CD4-positive, alpha-beta memory T cell (primary cell): ENCODE measurements around the gene ELP4. TPM values are rescaled to one million over a fixed set of nuclear protein-coding genes. Genes with fewer than 3 reads are reported as not detected.

ENCODE experiments used
- CTCF ChIA-PET: fragments of 350-600 bp; sonication (Branson Sonifier 250); formaldehyde crosslinking; loops from one replicate; lab custom pipeline; 2021; ENCODE audit warnings: inconsistent platforms; ENCODE audit not compliant: partially characterized antibody; lab: Charles Lee
- POLR2A ChIA-PET: fragments of 350-600 bp; sonication (Branson Sonifier 250); formaldehyde crosslinking; loops from one replicate; lab custom pipeline; 2021; ENCODE audit not compliant: partially characterized antibody; lab: Charles Lee
- DNase-seq, 5 donors: peaks; one replicate each; pipeline versions ENCODE4 v3.0.0 to v3.0.0-alpha.2; 2020 to 2022; ENCODE audit warnings: mixed read lengths in 1 of 5
- H3K27ac ChIP-seq: one replicate; pipeline ENCODE4 v1.7.0; 2013; ENCODE audit warnings: low read depth, low read length
- H3K27me3 ChIP-seq: 2 replicates; pipeline ENCODE4 v1.7.0; 2013; ENCODE audit warnings: mild to moderate bottlenecking, low read length, moderate library complexity; ENCODE audit not compliant: insufficient read depth
- H3K36me3 ChIP-seq: 2 replicates; pipeline ENCODE4 v1.7.0; 2013; ENCODE audit warnings: mild to moderate bottlenecking, low read length, moderate library complexity; ENCODE audit not compliant: insufficient read depth
- H3K4me1 ChIP-seq: 2 replicates; pipeline ENCODE4 v1.7.0; 2013; ENCODE audit warnings: mild to moderate bottlenecking, low read length, moderate library complexity; ENCODE audit not compliant: insufficient read depth
- H3K4me3 ChIP-seq, 2 donors: one replicate each; pipeline ENCODE4 v1.7.0; 2013; ENCODE audit warnings: low read length in 2 of 2, mild to moderate bottlenecking in 1 of 2
- H3K9me3 ChIP-seq, 2 donors: one replicate each; pipeline ENCODE4 v1.7.0; 2013; ENCODE audit warnings: low read length in 2 of 2, control low read depth in 1 of 2; ENCODE audit not compliant: control insufficient read depth in 1 of 2
- H3K27ac Mint-ChIP-seq, 7 donors: one replicate each; pipeline ENCODE4 v1.8.0; 2020 to 2021; ENCODE audit warnings: mixed read lengths in 7 of 7, mild to moderate bottlenecking in 6 of 7, inconsistent platforms in 3 of 7, moderate library complexity in 3 of 7
- H3K27me3 Mint-ChIP-seq, 2 donors: one replicate each; pipeline ENCODE4 v1.8.0; 2020 to 2021; ENCODE audit warnings: mixed read lengths in 2 of 2
- H3K36me3 Mint-ChIP-seq, 2 donors: one replicate each; pipeline ENCODE4 v1.8.0; 2020 to 2021; ENCODE audit warnings: mixed read lengths in 2 of 2, inconsistent platforms in 1 of 2, mild to moderate bottlenecking in 1 of 2
- H3K4me1 Mint-ChIP-seq, 4 donors: one replicate each; pipeline ENCODE4 v1.8.0; 2020 to 2021; ENCODE audit warnings: mixed read lengths in 4 of 4, mild to moderate bottlenecking in 1 of 4
- H3K4me3 Mint-ChIP-seq, 8 donors: one replicate each; pipeline ENCODE4 v1.8.0; 2020 to 2021; ENCODE audit warnings: mixed read lengths in 8 of 8, mild to moderate bottlenecking in 7 of 8, moderate library complexity in 6 of 8, inconsistent platforms in 3 of 8
- H3K9me3 Mint-ChIP-seq, 8 donors: one replicate each; pipeline ENCODE4 v1.8.0; 2020 to 2021; ENCODE audit warnings: mixed read lengths in 8 of 8, mild to moderate bottlenecking in 5 of 8, inconsistent platforms in 3 of 8, moderate library complexity in 1 of 8
- intact Hi-C: fragments of 100-400 bp; cut with micrococcal nuclease; formaldehyde crosslinking; loops from one replicate; pipeline ENCODE4 v1.15.1; 2023
- polyA plus RNA-seq, 2 donors: library from polyadenylated mRNA; unstranded; fragments of 300-500 nt; fragmentation: Illumina TruSeq; gene quantifications; one replicate each; pipeline ENCODE4 v1.2.3, GENCODE V29; 2021
- total RNA-seq, 2 experiments: library from RNA; stranded (reverse); gene quantifications; one replicate each; pipeline ENCODE4 v1.2.3, GENCODE V29; 2021

ELP4 gene
- total and polyA plus RNA-seq, 4 experiments from 2014 or later, result 18.1 to 29.0 (median 19.1) TPM

DNA sequence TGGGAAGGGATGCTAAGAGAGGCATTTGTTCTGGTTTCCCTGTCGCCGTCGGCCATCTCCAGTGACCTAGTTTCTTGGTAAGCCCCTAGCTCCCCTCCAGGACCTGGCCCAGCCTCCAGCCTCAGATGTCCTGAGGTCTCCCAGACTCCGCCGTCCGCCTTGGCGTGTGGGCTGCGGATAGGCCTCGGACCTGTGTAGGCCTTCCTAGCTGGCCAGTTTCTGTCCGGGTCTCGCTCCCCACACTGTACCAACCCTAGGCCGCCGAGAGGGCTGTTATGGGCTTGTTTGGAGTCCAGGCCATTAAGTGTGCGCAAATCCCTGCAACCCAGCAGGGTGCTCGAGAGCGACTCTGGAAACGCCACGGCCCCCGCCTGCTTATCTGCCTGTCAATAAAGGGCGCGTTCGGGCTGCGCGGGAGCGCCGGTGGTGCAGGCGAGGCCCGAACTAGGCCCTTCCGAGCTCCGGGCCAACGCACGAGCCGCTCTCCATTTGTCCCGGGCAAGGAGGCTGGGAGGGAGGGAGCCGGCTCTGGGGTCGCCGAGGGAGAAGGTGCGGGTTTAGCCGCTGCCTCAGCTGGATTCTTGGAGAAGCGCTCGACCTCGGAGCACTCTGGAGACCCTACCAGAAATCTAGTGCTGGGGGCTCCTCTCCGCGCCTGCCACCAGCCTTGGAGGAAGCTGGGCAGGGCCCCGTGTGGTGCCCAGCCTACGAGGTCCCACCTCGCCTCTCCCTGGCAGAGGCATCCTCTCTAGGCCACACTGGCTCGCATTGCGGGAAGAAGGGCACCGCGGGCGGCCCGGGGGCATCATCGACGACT is 310.3 kb downstream of the ELP4 start:
- Histone ChIP-seq H3K9me3 (no peaks in the 10 kb centered on the region), H3K27me3 (peaks cover 77% of the 10 kb centered on the region), H3K36me3 (no peaks in the 10 kb centered on the region), H3K27ac (no peak overlapping the region), H3K4me1 (peaks cover 33% of the 10 kb centered on the region), H3K4me3 (no peak overlapping the region)
- ChIA-PET POLR2A (no interaction called here), CTCF (no interaction called here)
- Mint-ChIP-seq H3K27ac (peak overlapping the region in 2 of 7 donors; percentile 30 to 47), H3K4me1 (peaks cover 7 to 30% (median 20%) of the 10 kb centered on the region in 4 donors), H3K4me3 (peak overlapping the region in 2 of 8 donors; percentile 47 to 54), H3K36me3 (peaks cover 0 to 1% of the 10 kb centered on the region in 2 donors), H3K27me3 (peaks cover 61 to 62% of the 10 kb centered on the region in 2 donors), H3K9me3 (peaks cover 0 to 12% (median 10%) of the 10 kb centered on the region in 8 donors)
- intact Hi-C loops, result no loop called here
- DNase-seq, result no peak

DNA sequence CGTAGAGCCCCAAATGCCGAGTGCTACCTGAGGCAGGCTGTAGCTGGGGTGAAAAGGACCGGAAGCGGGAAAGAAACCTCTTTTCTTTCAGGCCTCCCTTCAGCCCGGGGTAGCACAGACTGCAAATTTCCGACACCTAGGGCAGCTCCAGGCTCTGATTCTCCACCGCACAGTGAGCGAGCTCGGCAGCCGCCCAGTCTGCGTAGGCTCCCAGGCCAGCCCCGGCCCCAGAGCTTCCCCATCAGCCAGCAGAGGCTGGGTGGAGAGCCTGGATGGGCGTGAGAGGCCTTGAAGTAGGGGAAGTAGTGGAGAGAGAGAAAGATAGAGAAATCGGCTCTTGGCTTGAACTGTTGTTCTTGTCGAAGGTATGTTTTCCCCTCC is 310.9 kb downstream of the ELP4 start:
- H3K4me3 Mint-ChIP-seq, result no peak overlapping the region
- no peaks in the 10 kb centered on the region for H3K36me3 ChIP-seq
- H3K36me3 Mint-ChIP-seq, result no peaks in the 10 kb centered on the region
- ChIA-PET CTCF (no interaction called here), POLR2A (no interaction called here)
- peaks cover 76% of the 10 kb centered on the region for H3K27me3 ChIP-seq
- no peak overlapping the region for H3K4me3 ChIP-seq
- H3K27ac ChIP-seq, result no peak overlapping the region
- no peak overlapping the region for H3K27ac Mint-ChIP-seq
- H3K27me3 Mint-ChIP-seq, result peaks cover 62% of the 10 kb centered on the region in 2 donors
- no peak for DNase-seq
- peaks cover 27% of the 10 kb centered on the region for H3K4me1 ChIP-seq
- H3K9me3 ChIP-seq, result no peaks in the 10 kb centered on the region
- H3K9me3 Mint-ChIP-seq, result peaks cover 0 to 15% (median 10%) of the 10 kb centered on the region in 8 donors
- intact Hi-C loops, result no loop called here
- H3K4me1 Mint-ChIP-seq, result peaks cover 6 to 29% (median 17%) of the 10 kb centered on the region in 4 donors

DNA sequence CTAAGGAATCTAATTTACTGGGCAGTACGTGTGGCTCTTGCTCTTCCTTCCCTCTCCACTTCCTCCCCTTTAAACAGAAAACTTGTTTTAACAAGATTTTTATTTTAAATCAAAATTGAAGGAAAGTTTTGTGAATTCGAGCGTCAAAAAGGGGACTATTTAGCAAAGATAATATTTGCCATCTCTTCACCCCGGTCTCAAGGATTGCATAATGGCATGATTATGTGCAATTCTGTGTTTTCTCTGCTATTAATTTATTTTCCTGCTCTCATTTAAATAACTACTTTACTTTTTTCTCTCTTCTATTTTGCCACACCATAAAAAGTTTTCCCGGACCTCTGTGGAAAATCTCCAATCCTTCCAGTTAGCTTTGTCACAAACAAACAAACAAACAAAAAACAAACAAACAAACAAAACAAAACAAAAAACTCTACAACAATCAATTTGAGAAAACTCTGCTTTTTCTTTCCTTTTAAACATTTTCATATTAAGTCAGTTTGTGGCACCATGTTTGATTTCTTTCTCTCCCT is 311.7 kb downstream of the ELP4 start:
- peaks cover 0 to 17% (median 11%) of the 10 kb centered on the region in 8 donors for H3K9me3 Mint-ChIP-seq
- no peak for DNase-seq
- peak overlapping the region in 1 of 7 donors; percentile 42 for H3K27ac Mint-ChIP-seq
- no peaks in the 10 kb centered on the region for H3K9me3 ChIP-seq
- H3K4me3 Mint-ChIP-seq, result no peak overlapping the region
- no peaks in the 10 kb centered on the region for H3K36me3 Mint-ChIP-seq
- intact Hi-C loops, result no loop called here
- POLR2A ChIA-PET, result no interaction called here
- H3K27ac ChIP-seq, result no peak overlapping the region
- no peaks in the 10 kb centered on the region for H3K36me3 ChIP-seq
- H3K4me3 ChIP-seq, result no peak overlapping the region
- H3K27me3 Mint-ChIP-seq, result peaks cover 60 to 64% of the 10 kb centered on the region in 2 donors
- peaks cover 20% of the 10 kb centered on the region for H3K4me1 ChIP-seq
- H3K4me1 Mint-ChIP-seq, result peaks cover 5 to 28% (median 14%) of the 10 kb centered on the region in 4 donors
- H3K27me3 ChIP-seq, result peaks cover 81% of the 10 kb centered on the region
- CTCF ChIA-PET, result no interaction called here

DNA sequence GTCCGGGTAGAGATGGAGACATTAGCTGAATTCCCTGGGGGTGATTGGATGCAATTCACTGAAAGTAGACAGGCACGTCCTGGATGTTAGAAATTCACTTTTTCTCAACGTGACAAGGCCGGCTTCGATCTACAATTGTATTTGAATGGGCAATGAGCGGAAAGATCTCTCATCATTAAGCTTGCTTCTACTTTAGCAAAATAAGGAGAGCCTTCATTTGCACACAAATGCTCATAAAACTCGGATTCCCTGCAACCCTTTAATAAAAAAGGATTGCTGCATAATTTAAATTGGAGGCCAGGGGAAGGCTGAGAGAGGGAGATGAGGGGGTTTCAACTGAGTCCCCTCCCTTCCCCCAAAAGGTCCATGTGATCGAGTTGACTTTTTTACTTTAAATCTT is 312.2 kb downstream of the ELP4 start:
- Histone ChIP-seq H3K36me3 (no peaks in the 10 kb centered on the region), H3K4me1 (peaks cover 16% of the 10 kb centered on the region), H3K4me3 (no peak overlapping the region), H3K27ac (no peak overlapping the region), H3K27me3 (peaks cover 86% of the 10 kb centered on the region), H3K9me3 (no peaks in the 10 kb centered on the region)
- peaks cover 62 to 67% of the 10 kb centered on the region in 2 donors for H3K27me3 Mint-ChIP-seq
- intact Hi-C loops, result no loop called here
- no peak overlapping the region for H3K4me3 Mint-ChIP-seq
- DNase-seq, result no peak
- POLR2A ChIA-PET, result no interaction called here
- H3K9me3 Mint-ChIP-seq, result peaks cover 0 to 18% (median 14%) of the 10 kb centered on the region in 8 donors
- CTCF ChIA-PET, result no interaction called here
- H3K27ac Mint-ChIP-seq, result no peak overlapping the region
- H3K4me1 Mint-ChIP-seq, result peaks cover 4 to 30% (median 16%) of the 10 kb centered on the region in 4 donors
- H3K36me3 Mint-ChIP-seq, result no peaks in the 10 kb centered on the region

DNA sequence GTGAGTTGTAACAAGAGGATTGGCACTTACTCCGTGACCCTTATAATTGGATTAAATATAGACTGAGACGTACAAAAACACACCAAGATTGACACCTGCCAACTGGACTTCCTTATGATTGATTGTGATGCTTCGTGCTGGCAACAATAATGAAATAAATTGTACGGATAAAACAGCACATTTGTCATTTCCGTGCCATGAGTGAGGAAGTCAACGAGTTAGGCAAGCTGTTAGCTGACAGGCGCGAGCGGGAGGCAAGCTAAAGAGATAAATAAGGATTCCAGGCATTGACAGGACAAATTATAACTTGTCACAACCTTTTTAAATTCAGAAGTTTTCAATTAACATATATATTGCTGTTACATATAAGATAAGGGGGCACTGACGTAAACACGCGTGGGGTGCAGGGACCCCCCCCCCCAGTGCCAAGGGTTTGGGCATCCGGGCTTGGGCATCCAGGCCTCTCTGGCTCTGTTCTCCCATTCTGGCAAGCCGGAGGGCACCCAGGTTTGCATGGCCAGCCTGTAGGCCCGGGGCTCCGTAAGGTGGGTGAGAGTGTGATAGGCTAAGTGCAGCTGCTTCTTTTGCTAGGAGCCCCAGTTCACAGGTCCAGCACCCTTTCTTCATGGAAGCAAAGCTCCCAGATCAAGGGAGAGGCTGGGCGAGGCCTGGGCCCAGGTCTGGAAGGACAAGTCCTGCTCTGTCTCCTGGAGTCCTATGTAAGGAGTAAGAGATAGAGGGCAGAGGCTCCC is 312.8 kb downstream of the ELP4 start:
- POLR2A ChIA-PET, result no interaction called here
- DNase-seq, result no peak
- CTCF ChIA-PET, result no interaction called here

DNA sequence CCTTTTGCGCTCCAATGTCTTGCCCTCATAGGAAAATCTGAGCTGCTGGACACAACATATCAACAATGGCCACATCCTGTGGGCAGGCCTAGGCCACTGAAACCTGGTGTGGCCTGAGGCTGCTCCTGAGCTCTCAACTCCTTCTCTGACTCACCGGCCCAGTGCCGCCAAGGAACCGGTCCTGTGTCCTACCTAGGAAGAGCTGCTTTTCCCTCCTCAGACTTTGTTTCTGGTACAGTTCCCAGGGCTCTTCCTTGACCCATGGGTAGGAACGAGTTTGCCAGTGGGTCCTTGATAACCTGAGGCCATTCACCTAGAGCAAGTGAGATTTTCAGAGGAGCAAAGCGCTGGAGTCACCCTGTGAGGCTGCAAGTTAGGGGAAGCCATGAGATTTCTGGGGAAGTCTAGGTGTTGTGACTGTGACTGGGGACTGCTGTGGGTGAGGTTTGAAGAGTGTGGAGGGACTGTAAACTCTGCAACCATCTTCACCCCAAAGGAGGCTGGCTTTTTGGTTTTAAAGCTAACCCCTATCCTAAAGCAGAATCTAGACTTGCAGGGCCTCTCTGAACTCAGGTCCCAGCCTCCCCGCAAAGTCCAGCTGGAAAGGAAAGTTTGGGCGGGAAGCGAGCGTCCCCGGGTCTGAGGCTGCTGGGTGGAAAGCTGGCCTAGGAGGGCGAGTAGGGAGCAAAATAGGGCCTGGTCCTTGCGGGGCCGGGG is 313.5 kb downstream of the ELP4 start:
- intact Hi-C loops, result no loop called here
- H3K4me3 ChIP-seq, result no peak overlapping the region
- H3K27me3 ChIP-seq, result peaks cover 84% of the 10 kb centered on the region
- POLR2A ChIA-PET, result no interaction called here
- Mint-ChIP-seq H3K36me3 (no peaks in the 10 kb centered on the region), H3K4me1 (peaks cover 10 to 35% (median 17%) of the 10 kb centered on the region in 4 donors), H3K27me3 (peaks cover 64 to 71% of the 10 kb centered on the region in 2 donors), H3K4me3 (no peak overlapping the region), H3K27ac (no peak overlapping the region), H3K9me3 (peaks cover 0 to 21% (median 16%) of the 10 kb centered on the region in 8 donors)
- CTCF ChIA-PET, result no interaction called here
- H3K27ac ChIP-seq, result no peak overlapping the region
- no peak for DNase-seq
- H3K36me3 ChIP-seq, result no peaks in the 10 kb centered on the region
- H3K4me1 ChIP-seq, result peaks cover 3% of the 10 kb centered on the region
- H3K9me3 ChIP-seq, result no peaks in the 10 kb centered on the region

More for the DNA sequence above, 312.8 kb downstream of the ELP4 start:
- peaks cover 10% of the 10 kb centered on the region for H3K4me1 ChIP-seq
- peaks cover 85% of the 10 kb centered on the region for H3K27me3 ChIP-seq
- no peaks in the 10 kb centered on the region for H3K36me3 ChIP-seq
- H3K4me1 Mint-ChIP-seq, result peaks cover 4 to 30% (median 14%) of the 10 kb centered on the region in 4 donors
- H3K4me3 Mint-ChIP-seq, result no peak overlapping the region
- no peaks in the 10 kb centered on the region for H3K9me3 ChIP-seq
- peaks cover 0 to 17% (median 15%) of the 10 kb centered on the region in 8 donors for H3K9me3 Mint-ChIP-seq
- peaks cover 60 to 65% of the 10 kb centered on the region in 2 donors for H3K27me3 Mint-ChIP-seq
- no peaks in the 10 kb centered on the region for H3K36me3 Mint-ChIP-seq
- no peak overlapping the region for H3K4me3 ChIP-seq
- intact Hi-C loops, result no loop called here
- H3K27ac Mint-ChIP-seq, result no peak overlapping the region
- H3K27ac ChIP-seq, result no peak overlapping the region
